Progenitor cell of endocrine pancreas (in vitro differentiated cells): ENCODE results near the gene C1orf198. TPM values are rescaled to one million over a fixed set of nuclear protein-coding genes. Genes with fewer than 3 reads are reported as not detected.

Experiments used
- DNase-seq: peaks from one replicate; pipeline ENCODE4 v3.0.0; 2021; ENCODE audit warnings: low spot score; ENCODE audit not compliant: unreplicated experiment
- H3K27ac Mint-ChIP-seq: 2 replicates; pipeline ENCODE4 v1.8.0; 2021; ENCODE audit warnings: mild to moderate bottlenecking, moderate library complexity, mixed read lengths
- H3K27me3 Mint-ChIP-seq: 2 replicates; pipeline ENCODE4 v1.8.0; 2021; ENCODE audit warnings: mixed read lengths
- H3K36me3 Mint-ChIP-seq: 2 replicates; pipeline ENCODE4 v1.8.0; 2022; ENCODE audit warnings: mixed read lengths; ENCODE audit not compliant: insufficient read depth
- H3K4me1 Mint-ChIP-seq: 2 replicates; pipeline ENCODE4 v1.8.0; 2021; ENCODE audit warnings: low read depth, mixed read lengths
- H3K4me3 Mint-ChIP-seq: 2 replicates; pipeline ENCODE4 v1.8.0; 2021; ENCODE audit warnings: low read depth, mild to moderate bottlenecking, moderate library complexity, mixed read lengths
- H3K9me3 Mint-ChIP-seq: 2 replicates; pipeline ENCODE4 v1.8.0; 2021; ENCODE audit warnings: low read depth, mixed read lengths
- CTCF ChIP-seq: fragments of 200-600 bp; sonication (generic); IDR thresholded peaks from one replicate; pipeline ENCODE4 v1.5.0; 2021; ENCODE audit warnings: antibody characterized with exemption, mild to moderate bottlenecking; ENCODE audit not compliant: unreplicated experiment
- total RNA-seq: library from RNA; stranded (reverse); gene quantifications from 2 replicates; pipeline ENCODE4 v1.2.1, GENCODE V29; 2021

C1orf198 gene
- total RNA-seq, 1 donor from 2014 or later, result 70.1 TPM

GRCh38 chr1:230861489-230861888 is 6.8 kb downstream of the C1orf198 start:
- Mint-ChIP-seq H3K27me3 (no peaks in the 10 kb centered on the region), H3K36me3 (peaks cover 13% of the 10 kb centered on the region), H3K4me3 (no peak overlapping the region), H3K9me3 (no peaks in the 10 kb centered on the region), H3K4me1 (peaks cover 44% of the 10 kb centered on the region), H3K27ac (peak overlapping the region; percentile 62)
- DNase-seq, result no peak
- TF ChIP-seq CTCF, result no peak

GRCh38 chr1:230860617-230861384 is 7.5 kb downstream of the C1orf198 start:
- H3K36me3 Mint-ChIP-seq, result peaks cover 14% of the 10 kb centered on the region
- H3K27me3 Mint-ChIP-seq, result no peaks in the 10 kb centered on the region
- DNase-seq, result no peak
- no peak overlapping the region for H3K4me3 Mint-ChIP-seq
- H3K9me3 Mint-ChIP-seq, result no peaks in the 10 kb centered on the region
- peaks cover 44% of the 10 kb centered on the region for H3K4me1 Mint-ChIP-seq
- no peak overlapping the region for H3K27ac Mint-ChIP-seq
- no peak for TF ChIP-seq CTCF

GRCh38 chr1:230858918-230859729 is 9.2 kb downstream of the C1orf198 start:
- H3K9me3 Mint-ChIP-seq, result no peaks in the 10 kb centered on the region
- no peaks in the 10 kb centered on the region for H3K27me3 Mint-ChIP-seq
- peak overlapping the region; percentile 15 for H3K27ac Mint-ChIP-seq
- no peak overlapping the region for H3K4me3 Mint-ChIP-seq
- H3K36me3 Mint-ChIP-seq, result peaks cover 29% of the 10 kb centered on the region
- peaks cover 39% of the 10 kb centered on the region for H3K4me1 Mint-ChIP-seq
- no peak for TF ChIP-seq CTCF
- DNase-seq, result no peak

- no peak overlapping the region for H3K4me3 Mint-ChIP-seq
- H3K9me3 Mint-ChIP-seq, result no peaks in the 10 kb centered on the region
- peak overlapping the region; percentile 62 for H3K27ac Mint-ChIP-seq
- no peak for TF ChIP-seq CTCF
- H3K36me3 Mint-ChIP-seq, result peaks cover 37% of the 10 kb centered on the region
- peaks cover 33% of the 10 kb centered on the region for H3K4me1 Mint-ChIP-seq
- DNase-seq, result no peak
- no peaks in the 10 kb centered on the region for H3K27me3 Mint-ChIP-seq
Measured at GRCh38 chr1:230858236-230858820, 10.0 kb downstream of the C1orf198 start.

GRCh38 chr1:230857822-230858221 is 10.5 kb downstream of the C1orf198 start:
- no peak for TF ChIP-seq CTCF
- peaks cover 3% of the 10 kb centered on the region for H3K9me3 Mint-ChIP-seq
- H3K4me1 Mint-ChIP-seq, result peaks cover 29% of the 10 kb centered on the region
- H3K27me3 Mint-ChIP-seq, result no peaks in the 10 kb centered on the region
- peaks cover 42% of the 10 kb centered on the region for H3K36me3 Mint-ChIP-seq
- DNase-seq, result no peak
- H3K27ac Mint-ChIP-seq, result peak overlapping the region; percentile 62
- no peak overlapping the region for H3K4me3 Mint-ChIP-seq
